GM12875 (cell line): Measurements from ENCODE around the gene HSP90AB1.

ENCODE experiments used
- H3K4me3 ChIP-seq: one replicate; pipeline ENCODE4 v1.5.1; 2011; ENCODE audit warnings: low read depth, low read length, control low read depth
- CTCF ChIP-seq: IDR thresholded peaks from 2 replicates; pipeline ENCODE4 v1.5.1; 2011; ENCODE audit warnings: low read depth, mild to moderate bottlenecking, control low read depth, inconsistent platforms, low read length, moderate library complexity, borderline replicate concordance; ENCODE audit not compliant: insufficient read depth

HSP90AB1 gene

GRCh38 chr6:44272529-44272928 lies 25.6 kb downstream of the HSP90AB1 start:
- no peak overlapping the region for H3K4me3 ChIP-seq
- no peak for TF ChIP-seq CTCF

- no peak for TF ChIP-seq CTCF
- H3K4me3 ChIP-seq = no peak overlapping the region
Observed at GRCh38 chr6:44272999-44273566, 26.2 kb downstream of the HSP90AB1 start.

- TF ChIP-seq CTCF = no peak
- H3K4me3 ChIP-seq = no peak overlapping the region
Observed at GRCh38 chr6:44273617-44274016, 26.7 kb downstream of the HSP90AB1 start.

GRCh38 chr6:44275271-44275748 lies 28.4 kb downstream of the HSP90AB1 start:
- H3K4me3 ChIP-seq = no peak overlapping the region
- no peak for TF ChIP-seq CTCF

- H3K4me3 ChIP-seq = no peak overlapping the region
- TF ChIP-seq CTCF = no peak
Observed at GRCh38 chr6:44275749-44276648, 29.1 kb downstream of the HSP90AB1 start.

GRCh38 chr6:44276667-44277640 lies 30.1 kb downstream of the HSP90AB1 start:
- no peak for TF ChIP-seq CTCF
- no peak overlapping the region for H3K4me3 ChIP-seq
